Activated naive CD8-positive, alpha-beta T cell (primary cell): Measurements from ENCODE around the gene ZRANB3.

Experiments used
- H3K27ac Mint-ChIP-seq: one replicate; pipeline ENCODE4 v1.8.0; 2021; ENCODE audit warnings: mixed read lengths
- H3K27me3 Mint-ChIP-seq: one replicate; pipeline ENCODE4 v1.8.0; 2021; ENCODE audit warnings: mixed read lengths
- H3K36me3 Mint-ChIP-seq: one replicate; pipeline ENCODE4 v1.8.0; 2021; ENCODE audit warnings: mixed read lengths
- H3K4me1 Mint-ChIP-seq: one replicate; pipeline ENCODE4 v1.8.0; 2021; ENCODE audit warnings: low read depth, mixed read lengths
- H3K4me3 Mint-ChIP-seq: one replicate; pipeline ENCODE4 v1.8.0; 2021; ENCODE audit warnings: mild to moderate bottlenecking, mixed read lengths
- H3K9me3 Mint-ChIP-seq: one replicate; pipeline ENCODE4 v1.8.0; 2021; ENCODE audit warnings: low read depth, mixed read lengths

Gene ZRANB3

DNA sequence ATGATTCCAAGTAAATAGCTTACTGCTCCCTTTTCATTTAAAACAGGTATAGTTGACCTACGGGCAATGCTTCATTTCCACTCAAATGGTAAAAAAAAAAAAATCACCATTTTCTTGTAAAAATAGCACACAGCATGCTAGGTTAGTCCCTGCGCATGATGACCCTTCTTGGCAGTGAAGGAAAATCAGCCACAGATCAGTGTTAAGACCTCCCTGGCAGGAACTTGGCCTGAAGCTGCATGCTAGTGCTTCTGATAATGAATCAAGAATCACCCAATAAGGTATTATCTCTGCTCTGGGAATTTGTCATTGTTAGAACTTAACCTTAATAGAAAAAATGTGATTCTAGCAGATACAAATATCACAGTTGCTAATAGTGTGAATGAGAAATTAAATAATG lies 312.6 kb downstream of the ZRANB3 start:
- H3K4me3 Mint-ChIP-seq = no peak overlapping the region
- no peaks in the 10 kb centered on the region for H3K9me3 Mint-ChIP-seq
- no peaks in the 10 kb centered on the region for H3K27me3 Mint-ChIP-seq
- no peak overlapping the region for H3K27ac Mint-ChIP-seq
- H3K36me3 Mint-ChIP-seq = peaks cover 24% of the 10 kb centered on the region
- no peaks in the 10 kb centered on the region for H3K4me1 Mint-ChIP-seq

DNA sequence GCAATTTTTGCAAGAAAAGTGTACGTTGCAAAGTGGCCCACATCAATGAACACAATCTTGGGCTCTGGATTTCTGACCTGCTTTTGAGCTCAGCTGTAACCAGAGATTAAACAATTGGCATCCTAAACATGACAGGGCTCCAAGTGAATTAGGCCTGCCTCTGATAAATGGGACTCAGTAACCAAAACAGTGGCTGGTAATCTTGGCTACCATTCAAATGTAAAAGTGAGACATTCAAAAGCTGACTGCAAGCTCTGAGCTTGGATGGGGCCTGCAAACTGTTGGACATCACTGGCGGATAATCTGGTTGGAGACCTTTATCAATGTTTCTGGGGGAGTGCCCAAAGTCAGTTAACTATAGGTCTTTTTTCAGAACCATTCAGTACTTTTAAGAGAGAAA lies 318.3 kb downstream of the ZRANB3 start:
- no peak overlapping the region for H3K27ac Mint-ChIP-seq
- H3K27me3 Mint-ChIP-seq = no peaks in the 10 kb centered on the region
- H3K4me3 Mint-ChIP-seq = no peak overlapping the region
- no peaks in the 10 kb centered on the region for H3K4me1 Mint-ChIP-seq
- no peaks in the 10 kb centered on the region for H3K9me3 Mint-ChIP-seq
- H3K36me3 Mint-ChIP-seq = peaks cover 10% of the 10 kb centered on the region

DNA sequence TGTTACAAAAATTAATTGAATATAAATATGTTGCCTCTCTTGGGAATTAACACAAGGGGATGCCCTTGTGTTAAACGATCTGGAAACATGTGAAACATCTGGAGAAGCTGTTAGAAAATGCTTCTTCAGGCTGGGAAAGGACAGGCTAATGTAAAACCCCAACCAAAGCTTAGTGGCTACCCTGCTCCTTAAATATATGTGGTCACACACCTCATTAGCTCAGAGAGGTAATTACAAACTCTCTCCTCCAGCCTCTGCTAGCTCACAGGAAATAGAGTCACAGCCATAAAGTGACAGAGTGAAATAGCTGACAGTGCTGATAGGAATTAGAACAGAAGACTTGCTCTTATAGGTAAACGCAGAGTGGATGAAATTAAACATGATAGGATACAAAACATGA lies 323.0 kb downstream of the ZRANB3 start:
- no peaks in the 10 kb centered on the region for H3K4me1 Mint-ChIP-seq
- peaks cover 12% of the 10 kb centered on the region for H3K36me3 Mint-ChIP-seq
- no peaks in the 10 kb centered on the region for H3K9me3 Mint-ChIP-seq
- H3K27ac Mint-ChIP-seq = no peak overlapping the region
- no peak overlapping the region for H3K4me3 Mint-ChIP-seq
- H3K27me3 Mint-ChIP-seq = no peaks in the 10 kb centered on the region

DNA sequence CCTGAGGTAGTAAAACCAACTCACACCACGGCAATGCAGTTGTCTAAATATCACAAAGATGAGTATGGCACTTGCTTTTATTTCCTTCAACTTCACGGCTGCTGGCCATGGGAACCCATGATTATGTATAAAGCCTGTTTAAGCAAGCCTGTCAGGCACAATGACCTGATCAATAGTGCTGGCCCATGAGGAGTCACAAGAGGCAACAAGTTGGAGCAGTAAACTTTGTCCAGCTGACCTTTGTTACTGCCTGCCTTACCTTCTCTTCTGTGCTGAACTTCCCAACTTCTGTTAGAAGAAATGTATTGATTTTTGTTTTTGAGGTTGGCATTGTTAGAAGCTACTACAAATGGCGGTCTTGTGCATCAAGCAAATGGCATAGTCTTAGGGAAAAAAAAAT lies 327.1 kb downstream of the ZRANB3 start:
- H3K9me3 Mint-ChIP-seq = no peaks in the 10 kb centered on the region
- H3K27ac Mint-ChIP-seq = no peak overlapping the region
- no peaks in the 10 kb centered on the region for H3K27me3 Mint-ChIP-seq
- H3K4me3 Mint-ChIP-seq = no peak overlapping the region
- peaks cover 20% of the 10 kb centered on the region for H3K36me3 Mint-ChIP-seq
- H3K4me1 Mint-ChIP-seq = no peaks in the 10 kb centered on the region

DNA sequence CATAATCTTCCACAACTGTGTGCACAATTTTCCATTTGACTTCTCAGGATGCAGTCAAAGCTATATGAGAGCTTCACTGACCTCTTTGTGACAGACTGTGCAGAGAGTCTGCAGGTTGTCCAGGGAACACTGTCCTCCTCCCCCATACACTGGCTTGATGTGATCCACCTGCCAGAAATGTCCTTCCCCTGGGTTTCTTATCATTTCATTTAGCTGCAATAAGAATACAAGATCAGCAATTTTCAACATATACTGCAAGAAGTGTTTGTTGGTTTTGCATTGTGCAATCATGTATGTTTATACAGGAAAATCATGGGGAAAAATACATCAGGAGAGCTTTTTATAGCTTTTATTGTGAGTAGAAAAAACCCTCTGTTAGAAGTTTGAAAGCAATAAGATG lies 328.3 kb downstream of the ZRANB3 start:
- no peaks in the 10 kb centered on the region for H3K4me1 Mint-ChIP-seq
- H3K27me3 Mint-ChIP-seq = no peaks in the 10 kb centered on the region
- H3K9me3 Mint-ChIP-seq = no peaks in the 10 kb centered on the region

DNA sequence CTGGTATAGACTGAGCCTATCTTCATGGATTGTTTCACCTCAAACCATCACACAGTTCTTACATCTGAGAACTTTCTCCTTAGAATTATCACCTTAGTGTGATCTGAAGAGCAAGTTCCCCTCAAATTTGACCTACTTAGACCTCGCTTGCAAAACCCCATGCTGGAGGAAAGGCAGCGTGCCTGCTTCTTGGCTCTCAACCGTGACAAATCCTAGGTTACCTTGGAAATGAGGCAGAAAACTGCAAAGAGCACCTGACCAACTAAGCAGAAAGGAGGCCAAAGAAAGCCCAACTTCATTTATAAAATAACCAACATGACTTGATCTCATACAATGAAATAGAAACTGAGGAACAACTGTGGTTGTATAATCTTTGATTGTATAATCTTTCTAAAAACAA lies 332.5 kb downstream of the ZRANB3 start:
- no peaks in the 10 kb centered on the region for H3K4me1 Mint-ChIP-seq
- no peak overlapping the region for H3K4me3 Mint-ChIP-seq
- H3K27me3 Mint-ChIP-seq = no peaks in the 10 kb centered on the region

More for the DNA sequence above, 328.3 kb downstream of the ZRANB3 start:
- H3K36me3 Mint-ChIP-seq = peaks cover 23% of the 10 kb centered on the region
- H3K4me3 Mint-ChIP-seq = no peak overlapping the region
- no peak overlapping the region for H3K27ac Mint-ChIP-seq

DNA sequence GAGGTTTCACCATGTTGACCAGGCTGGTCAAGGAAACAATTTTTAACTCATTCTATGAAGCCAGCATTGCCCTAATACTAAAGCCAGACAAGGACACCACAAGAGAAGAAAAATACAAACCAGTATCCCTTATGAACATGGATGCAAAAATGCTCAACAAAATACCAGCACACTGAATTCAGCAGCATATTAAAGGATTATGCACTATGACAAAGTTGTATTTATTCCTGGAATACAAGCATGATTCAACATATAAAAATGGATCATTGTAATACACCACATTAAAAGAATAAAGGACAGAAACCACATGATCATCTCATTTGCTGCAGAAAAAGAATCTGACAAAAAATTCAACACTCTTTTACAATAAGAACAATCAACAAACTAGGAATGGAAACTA lies 340.2 kb downstream of the ZRANB3 start:
- Mint-ChIP-seq H3K9me3 (peaks cover 22% of the 10 kb centered on the region), H3K4me1 (no peaks in the 10 kb centered on the region), H3K27ac (no peak overlapping the region), H3K4me3 (no peak overlapping the region), H3K27me3 (no peaks in the 10 kb centered on the region), H3K36me3 (peaks cover 7% of the 10 kb centered on the region)

More for the DNA sequence above, 332.5 kb downstream of the ZRANB3 start:
- Mint-ChIP-seq H3K9me3 (peaks cover 8% of the 10 kb centered on the region), H3K36me3 (peaks cover 11% of the 10 kb centered on the region), H3K27ac (no peak overlapping the region)

DNA sequence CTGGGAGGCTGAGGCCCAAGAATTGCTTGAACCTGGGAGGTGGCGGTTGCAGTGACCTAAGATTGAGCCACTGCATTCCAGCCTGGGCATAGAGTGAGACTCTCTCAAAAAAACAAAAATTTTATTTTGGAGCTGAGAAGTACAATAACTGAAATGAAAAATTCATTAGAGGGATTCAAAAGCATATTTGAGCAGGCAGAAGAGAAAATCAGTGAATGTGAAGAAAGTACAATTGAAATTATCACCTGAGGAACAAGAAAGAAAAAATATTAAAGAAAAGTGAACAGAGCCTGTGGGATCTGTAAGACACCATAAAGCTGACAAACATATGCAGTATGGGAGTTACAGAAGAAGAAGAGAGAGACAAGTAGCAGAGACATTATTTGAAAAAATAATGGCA lies 341.9 kb downstream of the ZRANB3 start:
- Mint-ChIP-seq H3K36me3 (peaks cover 7% of the 10 kb centered on the region), H3K4me1 (no peaks in the 10 kb centered on the region), H3K27me3 (no peaks in the 10 kb centered on the region), H3K9me3 (peaks cover 16% of the 10 kb centered on the region), H3K4me3 (no peak overlapping the region), H3K27ac (no peak overlapping the region)

DNA sequence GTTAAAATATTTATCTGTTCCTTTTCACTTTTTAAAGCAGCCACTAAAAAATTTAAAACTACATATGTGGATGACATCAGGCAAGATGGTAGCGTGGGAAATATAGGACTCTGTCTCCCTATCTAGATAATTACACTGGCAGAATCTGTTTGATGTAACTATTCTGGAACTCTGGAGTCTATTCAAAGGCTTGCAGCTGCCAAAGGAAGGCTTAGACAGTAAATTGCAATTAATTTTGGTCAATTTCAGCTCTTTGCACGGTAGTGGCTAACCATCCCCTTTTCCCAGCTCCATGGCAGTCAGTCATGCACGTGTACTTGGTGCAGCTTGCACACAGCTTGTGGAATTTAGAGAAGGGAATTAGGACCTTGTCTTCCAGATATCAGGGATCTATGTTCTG lies 343.7 kb downstream of the ZRANB3 start:
- Mint-ChIP-seq H3K27ac (no peak overlapping the region), H3K4me3 (no peak overlapping the region), H3K4me1 (no peaks in the 10 kb centered on the region), H3K27me3 (no peaks in the 10 kb centered on the region), H3K36me3 (peaks cover 5% of the 10 kb centered on the region), H3K9me3 (peaks cover 9% of the 10 kb centered on the region)

DNA sequence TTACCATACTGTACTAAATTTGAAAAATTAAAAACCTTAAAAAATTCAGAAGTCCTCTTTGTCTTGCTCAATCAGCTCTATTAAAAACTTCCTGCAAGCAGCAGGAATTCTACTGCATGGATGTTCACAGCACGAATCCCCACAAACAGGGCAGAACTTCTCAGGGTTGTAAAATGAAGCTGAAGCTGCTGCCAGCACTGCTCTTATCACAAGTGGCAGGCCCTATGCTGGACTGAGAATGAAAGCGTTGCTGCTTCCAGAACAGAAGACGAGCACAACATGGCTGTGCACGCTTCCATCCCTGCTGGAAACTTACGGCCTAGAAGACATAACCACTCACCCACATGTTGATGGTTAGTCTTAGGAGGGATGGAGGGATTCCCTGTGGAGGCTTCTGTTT lies 345.0 kb downstream of the ZRANB3 start:
- Mint-ChIP-seq H3K4me3 (no peak overlapping the region), H3K4me1 (no peaks in the 10 kb centered on the region), H3K36me3 (peaks cover 5% of the 10 kb centered on the region), H3K27ac (no peak overlapping the region), H3K9me3 (peaks cover 9% of the 10 kb centered on the region), H3K27me3 (no peaks in the 10 kb centered on the region)

DNA sequence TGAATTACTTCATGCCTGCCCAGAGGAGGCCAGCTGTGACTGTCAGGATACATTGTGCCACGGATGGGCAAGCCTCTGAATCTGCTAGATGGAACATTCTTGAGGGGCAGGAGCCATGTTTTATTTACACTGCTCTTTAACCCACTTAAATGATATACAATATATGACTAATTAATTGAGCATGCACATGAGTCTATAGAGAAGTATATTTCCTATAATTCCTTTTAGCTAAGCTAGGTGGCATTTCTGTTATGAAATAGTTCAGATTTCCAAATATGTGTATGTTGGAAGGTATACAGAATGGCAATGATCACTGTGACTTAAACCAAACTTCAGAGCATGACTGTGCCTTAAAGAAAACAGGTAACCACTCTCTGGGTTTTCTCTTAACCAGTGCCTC lies 347.2 kb downstream of the ZRANB3 start:
- Mint-ChIP-seq H3K27me3 (no peaks in the 10 kb centered on the region), H3K9me3 (no peaks in the 10 kb centered on the region), H3K36me3 (peaks cover 2% of the 10 kb centered on the region), H3K4me1 (no peaks in the 10 kb centered on the region), H3K27ac (no peak overlapping the region), H3K4me3 (no peak overlapping the region)

DNA sequence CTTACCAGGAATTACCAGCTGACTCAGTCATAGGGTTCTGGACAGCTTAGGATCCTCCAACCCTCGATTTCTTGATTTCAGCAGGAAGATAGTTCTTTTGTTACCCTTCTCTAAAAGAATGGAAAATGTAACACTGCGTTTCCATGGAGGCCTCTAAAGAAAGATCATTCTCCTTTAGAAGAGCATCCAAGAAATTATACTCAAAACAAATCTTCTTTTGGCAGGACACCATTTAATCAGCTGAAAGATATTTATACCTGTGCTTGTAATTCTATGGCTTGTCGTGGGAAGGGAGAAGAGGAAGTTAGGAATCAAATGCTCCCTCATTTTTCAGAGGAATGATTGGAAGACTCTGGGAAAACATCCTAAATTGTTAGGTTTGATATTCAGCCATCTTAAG lies 348.4 kb downstream of the ZRANB3 start:
- H3K4me1 Mint-ChIP-seq = no peaks in the 10 kb centered on the region
- H3K9me3 Mint-ChIP-seq = no peaks in the 10 kb centered on the region
- no peaks in the 10 kb centered on the region for H3K36me3 Mint-ChIP-seq
- H3K4me3 Mint-ChIP-seq = no peak overlapping the region
- no peaks in the 10 kb centered on the region for H3K27me3 Mint-ChIP-seq
- H3K27ac Mint-ChIP-seq = no peak overlapping the region

DNA sequence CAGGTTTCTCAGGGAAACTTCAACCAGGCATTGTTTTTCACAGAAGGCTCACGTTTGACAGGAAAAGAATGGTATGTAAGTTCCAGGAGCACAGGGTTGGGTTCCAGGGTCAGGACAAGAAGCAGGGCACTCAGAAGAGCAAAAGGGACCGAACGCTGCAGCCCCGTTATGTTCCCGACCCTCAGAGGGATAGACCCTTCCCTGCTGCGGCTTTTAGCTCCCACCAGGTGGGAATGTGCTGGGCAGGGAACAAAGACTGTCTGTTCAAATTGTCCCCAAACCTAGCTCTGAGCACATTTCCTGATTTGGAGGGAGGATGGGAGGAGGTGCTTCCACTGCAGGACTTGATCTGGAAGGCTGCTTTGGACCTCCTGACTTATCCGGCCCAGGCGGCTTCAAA lies 348.8 kb downstream of the ZRANB3 start:
- Mint-ChIP-seq H3K9me3 (peaks cover under 1% of the 10 kb centered on the region), H3K4me3 (no peak overlapping the region), H3K4me1 (no peaks in the 10 kb centered on the region), H3K36me3 (peaks cover under 1% of the 10 kb centered on the region), H3K27me3 (no peaks in the 10 kb centered on the region), H3K27ac (no peak overlapping the region)

DNA sequence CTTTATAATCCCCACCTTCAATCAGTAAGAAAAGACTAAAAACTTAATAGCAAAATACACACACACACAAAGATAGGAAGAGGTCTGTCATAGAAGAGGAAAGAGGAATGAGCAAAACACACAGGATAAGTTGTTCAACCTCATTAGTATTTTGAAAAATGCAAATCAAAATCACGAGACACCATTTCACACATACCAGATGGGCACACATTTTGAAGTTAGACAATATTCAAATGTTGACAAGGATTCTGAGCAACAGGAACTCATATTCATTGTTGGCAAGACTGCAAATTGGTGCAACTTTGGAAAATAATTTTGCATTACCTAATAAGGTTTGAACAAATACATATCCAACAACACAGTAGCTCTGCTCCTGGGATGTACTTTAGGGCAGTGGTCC lies 351.3 kb downstream of the ZRANB3 start:
- H3K27ac Mint-ChIP-seq = no peak overlapping the region
- H3K27me3 Mint-ChIP-seq = no peaks in the 10 kb centered on the region
- H3K9me3 Mint-ChIP-seq = peaks cover 3% of the 10 kb centered on the region
- no peak overlapping the region for H3K4me3 Mint-ChIP-seq
- peaks cover 12% of the 10 kb centered on the region for H3K36me3 Mint-ChIP-seq
- no peaks in the 10 kb centered on the region for H3K4me1 Mint-ChIP-seq

DNA sequence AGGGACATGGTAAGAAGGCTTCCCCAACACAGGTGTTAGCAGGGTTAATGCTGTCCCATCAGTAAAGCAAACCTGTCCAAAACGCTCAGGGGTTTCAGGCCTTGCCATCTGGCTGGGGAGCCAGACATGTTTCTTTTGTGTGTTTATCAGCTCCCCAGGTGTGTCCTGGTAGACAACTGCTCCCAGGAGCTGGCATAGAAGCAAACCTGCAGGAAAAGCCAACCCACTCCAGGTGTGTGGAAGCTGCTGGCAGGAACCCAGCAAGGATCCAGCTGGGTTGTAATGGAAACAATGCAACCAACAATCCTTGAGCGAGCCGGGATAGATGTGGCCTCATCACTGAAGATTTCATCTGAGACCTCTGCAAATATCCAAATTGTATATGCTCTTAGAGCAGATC lies 355.8 kb downstream of the ZRANB3 start:
- no peak overlapping the region for H3K27ac Mint-ChIP-seq
- peaks cover 6% of the 10 kb centered on the region for H3K4me1 Mint-ChIP-seq
- no peaks in the 10 kb centered on the region for H3K27me3 Mint-ChIP-seq
- H3K36me3 Mint-ChIP-seq = peaks cover 33% of the 10 kb centered on the region
- no peak overlapping the region for H3K4me3 Mint-ChIP-seq
- H3K9me3 Mint-ChIP-seq = peaks cover 3% of the 10 kb centered on the region

DNA sequence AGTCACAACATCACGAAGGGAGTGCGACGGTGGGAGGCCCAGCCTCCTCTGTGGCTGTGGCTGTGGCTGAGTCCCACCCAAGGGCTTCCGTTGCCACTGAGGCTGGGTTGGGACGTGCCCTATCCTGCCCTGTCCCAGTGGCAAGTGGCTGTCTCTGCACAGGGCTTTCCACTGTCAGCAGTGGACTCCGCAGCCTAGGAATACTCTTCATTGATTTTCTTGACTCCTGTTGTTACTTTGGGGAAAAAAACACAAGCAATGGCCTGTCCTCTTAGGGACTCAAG lies 356.3 kb downstream of the ZRANB3 start:
- Mint-ChIP-seq H3K27ac (no peak overlapping the region), H3K36me3 (peaks cover 33% of the 10 kb centered on the region)

More for the DNA sequence above, 356.3 kb downstream of the ZRANB3 start:
- H3K9me3 Mint-ChIP-seq = peaks cover 3% of the 10 kb centered on the region
- no peak overlapping the region for H3K4me3 Mint-ChIP-seq
- no peaks in the 10 kb centered on the region for H3K27me3 Mint-ChIP-seq
- peaks cover 10% of the 10 kb centered on the region for H3K4me1 Mint-ChIP-seq
